Embryonic facial prominence (tissue), 1 donor: ENCODE data around the gene NFKBIE.
A peak's percentile ranks its signal among the peaks of the same experiment; 100 is the strongest.

Experiments used
- DNase-seq: peaks from one replicate; pipeline ENCODE4 v3.0.0-alpha.2; 2016; ENCODE audit errors: extremely low spot score

NFKBIE gene

GRCh38 chr6:44272999-44273566 lies 7.7 kb upstream of the NFKBIE start:
- DNase-seq = no peak

GRCh38 chr6:44272529-44272928 lies 7.2 kb upstream of the NFKBIE start:
- no peak for DNase-seq

GRCh38 chr6:44271914-44272313 lies 6.6 kb upstream of the NFKBIE start:
- DNase-seq = no peak

GRCh38 chr6:44271406-44271723 lies 6.0 kb upstream of the NFKBIE start:
- DNase-seq = no peak

GRCh38 chr6:44270526-44271405 lies 5.4 kb upstream of the NFKBIE start:
- no peak for DNase-seq

- no peak for DNase-seq
Observed at GRCh38 chr6:44269921-44270525, 4.7 kb upstream of the NFKBIE start, which contains the start of gene TMEM151B. Gene TMEM151B (plus strand): TSS chr6:44270450. CDS start chr6:44270743, 293 bp downstream.

- no peak for DNase-seq
Observed at GRCh38 chr6:44269178-44269920, 4.0 kb upstream of the NFKBIE start.

- DNase-seq = peak; percentile 48
Observed at GRCh38 chr6:44268095-44268628, 2.8 kb upstream of the NFKBIE start.

- no peak for DNase-seq
Observed at GRCh38 chr6:44267252-44267651, 1.9 kb upstream of the NFKBIE start.

GRCh38 chr6:44266347-44266746 lies 996 bp upstream of the NFKBIE start:
- DNase-seq = no peak

- no peak for DNase-seq
Observed at GRCh38 chr6:44265722-44266233, 427 bp upstream of the NFKBIE start.

GRCh38 chr6:44264154-44265006 lies 971 bp downstream of the NFKBIE start:
- no peak for DNase-seq

GRCh38 chr6:44263354-44264100 lies 1.8 kb downstream of the NFKBIE start:
- DNase-seq = no peak

- no peak for DNase-seq
Observed at GRCh38 chr6:44262467-44263353, 2.6 kb downstream of the NFKBIE start.

GRCh38 chr6:44261581-44261980 lies 3.8 kb downstream of the NFKBIE start:
- no peak for DNase-seq

- no peak for DNase-seq
Observed at GRCh38 chr6:44260451-44261297, 4.7 kb downstream of the NFKBIE start.

- DNase-seq = no peak
Observed at GRCh38 chr6:44260011-44260410, 5.3 kb downstream of the NFKBIE start.

GRCh38 chr6:44258921-44259320 lies 6.4 kb downstream of the NFKBIE start:
- DNase-seq = no peak
